HG03196 (cell line): ENCODE data around the gene CD300C.
A peak's percentile ranks its signal among the peaks of the same experiment; 100 is the strongest.
"Not testable (repeated sequence)": the region's sequence is repeated elsewhere in the genome, so short reads cannot be mapped to it uniquely, and the experiment has no call there.

Experiments used
- ATAC-seq: cut with Tn5 transposase; IDR thresholded peaks from one replicate; pipeline ENCODE4 v1.9.1; 2021; ENCODE audit not compliant: unreplicated experiment

Gene CD300C

DNA sequence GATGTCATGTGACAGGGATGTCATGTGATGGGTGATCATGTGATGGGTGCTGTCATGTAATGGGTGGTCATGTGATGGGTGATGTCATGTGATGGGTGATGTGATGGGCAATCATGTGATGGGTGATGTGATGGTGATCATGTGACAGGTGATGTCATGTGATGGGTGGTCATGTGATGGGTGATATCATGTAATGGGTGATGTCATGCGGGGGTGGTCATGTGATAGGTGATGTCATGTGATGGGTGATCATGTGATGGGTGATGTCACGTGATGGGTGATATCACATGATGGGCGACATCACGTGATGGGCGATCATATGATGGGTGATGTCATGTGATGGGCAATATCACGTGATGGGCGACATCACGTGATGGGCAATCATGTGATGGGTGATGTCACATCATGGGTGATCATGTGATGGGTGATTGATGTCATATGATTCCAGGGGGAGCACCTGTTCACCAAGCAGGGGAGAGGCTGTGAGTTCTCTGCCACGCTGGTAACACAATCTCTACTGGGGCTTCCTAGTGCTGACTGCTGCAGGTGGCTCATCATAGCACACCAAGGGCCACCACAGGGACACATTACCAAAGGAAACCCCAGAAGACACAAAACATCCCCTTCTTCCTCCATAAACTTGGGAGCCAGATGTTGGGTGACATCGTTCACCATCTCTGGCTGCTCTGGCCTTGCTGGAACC is 31.1 kb downstream of the CD300C start:
- no peak for ATAC-seq

DNA sequence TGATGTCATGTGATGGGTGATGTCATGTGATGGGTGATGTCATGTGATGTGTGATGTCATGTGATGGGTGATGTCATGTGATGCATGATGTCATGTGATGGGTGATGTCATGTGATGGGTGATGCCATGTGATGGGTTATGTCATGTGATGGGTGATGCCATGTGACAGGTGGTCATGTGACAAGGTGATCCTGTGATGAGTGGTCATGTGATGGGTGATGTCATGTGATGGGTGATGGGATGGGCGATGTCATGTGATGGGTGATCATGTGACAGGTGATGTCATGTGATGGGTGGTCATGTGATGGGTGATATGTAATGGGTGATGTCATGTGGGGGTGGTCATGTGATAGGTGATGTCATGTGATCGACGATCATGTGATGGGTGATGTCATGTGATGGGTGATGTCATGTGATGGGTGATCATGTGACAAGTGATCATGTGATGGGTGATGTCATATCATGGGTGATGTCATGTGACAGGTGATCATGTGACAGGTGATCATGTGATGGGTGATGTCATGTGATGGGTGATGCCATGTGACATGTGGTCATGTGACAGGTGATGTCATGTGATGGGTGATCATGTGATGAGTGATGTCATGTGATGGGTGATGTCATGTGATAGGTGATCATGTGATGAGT is 31.8 kb downstream of the CD300C start:
- no peak for ATAC-seq

DNA sequence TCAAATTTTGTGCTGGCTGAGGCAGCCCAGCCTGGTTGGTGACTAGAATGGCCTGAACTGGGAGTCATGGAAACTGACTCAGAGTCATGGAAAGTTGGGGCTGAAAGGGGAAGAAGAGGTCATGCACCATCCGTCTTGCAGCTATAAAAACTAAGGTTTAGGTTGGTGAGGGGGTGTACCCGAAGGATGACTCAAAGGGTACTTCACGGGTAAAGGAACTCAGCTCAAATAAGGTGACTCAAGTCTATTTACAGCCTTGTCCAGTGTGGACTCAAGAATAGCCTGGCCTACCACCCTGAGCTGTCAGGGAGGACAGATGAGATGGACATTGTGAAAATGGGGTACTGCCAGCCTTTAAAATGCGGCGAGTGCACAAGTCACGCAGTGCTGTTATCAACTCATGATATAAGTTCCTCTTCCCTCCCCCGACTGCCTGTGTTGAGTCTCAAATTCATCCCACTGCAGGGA is 33.3 kb downstream of the CD300C start:
- ATAC-seq, result peak; percentile 77

DNA sequence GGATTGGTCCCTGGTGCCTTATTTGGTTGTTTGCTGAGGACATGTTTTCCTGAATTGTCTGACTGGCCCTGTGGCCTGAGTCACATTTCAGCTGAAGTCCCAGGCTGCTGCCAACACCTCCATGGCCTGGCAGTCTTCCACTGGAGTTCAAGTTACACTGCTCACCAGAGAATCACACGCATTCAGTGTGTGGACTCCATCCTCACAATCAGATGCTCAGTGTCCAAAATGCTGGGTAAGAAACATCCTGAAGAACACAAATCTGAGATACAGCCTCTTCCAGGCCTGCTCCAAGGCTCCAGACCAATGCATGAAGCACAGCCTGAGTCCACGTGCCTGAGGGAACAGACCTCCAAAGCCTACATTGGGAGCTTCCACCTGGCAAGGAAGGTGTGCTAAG is 33.9 kb downstream of the CD300C start:
- ATAC-seq, result no peak

DNA sequence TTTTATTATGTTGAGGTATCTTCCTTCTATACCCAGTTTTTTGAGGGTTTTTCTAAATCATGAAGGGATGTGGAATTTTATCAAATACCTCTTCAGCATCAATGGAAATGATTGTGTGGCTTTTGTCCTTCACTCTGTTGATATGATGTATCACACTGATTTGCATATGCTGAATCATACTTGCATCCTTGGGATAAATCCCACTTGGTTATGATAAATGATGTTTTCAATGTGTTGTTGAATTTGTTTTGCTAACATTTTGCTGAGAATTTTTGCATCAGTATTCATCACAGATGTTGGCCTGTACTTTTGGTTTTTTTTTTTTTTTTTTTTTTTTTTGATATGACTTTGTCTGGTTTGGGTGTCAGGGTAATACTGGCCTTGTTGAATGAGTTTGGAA is 37.8 kb downstream of the CD300C start:
- ATAC-seq, result no peak

DNA sequence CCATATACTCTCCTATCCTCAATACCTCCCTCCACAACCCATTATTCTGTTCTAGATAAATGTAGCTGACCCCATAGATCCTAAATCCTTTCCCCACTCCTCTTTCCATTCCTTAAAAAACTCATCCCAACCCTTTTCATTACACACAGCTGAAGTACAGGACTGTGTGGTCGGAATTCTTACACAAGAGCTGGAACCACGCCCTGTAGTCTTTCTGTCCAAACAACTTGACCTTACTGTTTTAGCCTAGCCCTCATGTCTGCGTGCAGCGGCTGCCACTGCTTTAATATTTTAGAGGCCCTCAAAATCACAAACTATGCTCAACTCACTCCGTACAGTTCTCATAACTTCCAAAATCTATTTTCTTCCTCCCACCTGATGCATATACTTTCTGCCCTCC is 42.0 kb downstream of the CD300C start:
- not testable (repeated sequence) for ATAC-seq

DNA sequence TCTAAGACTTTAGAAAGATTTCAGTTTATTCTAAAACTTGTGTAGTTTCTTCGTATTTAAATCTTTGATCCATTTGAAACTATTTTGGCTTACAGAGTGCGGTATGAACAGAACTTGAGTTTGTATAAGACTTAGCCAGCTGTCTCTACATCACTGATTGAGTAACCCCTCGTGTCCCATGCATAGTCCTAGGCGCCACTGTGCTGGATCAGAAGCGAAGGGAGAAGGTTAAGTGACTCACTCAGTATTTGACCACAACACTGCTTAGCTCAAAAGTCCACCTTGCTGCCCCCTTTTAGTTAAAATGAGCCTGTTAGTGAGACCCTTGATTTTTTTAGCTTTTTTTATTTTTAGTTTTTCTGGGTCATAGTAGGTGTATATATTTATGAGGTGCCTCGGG is 43.1 kb downstream of the CD300C start:
- ATAC-seq, result no peak

DNA sequence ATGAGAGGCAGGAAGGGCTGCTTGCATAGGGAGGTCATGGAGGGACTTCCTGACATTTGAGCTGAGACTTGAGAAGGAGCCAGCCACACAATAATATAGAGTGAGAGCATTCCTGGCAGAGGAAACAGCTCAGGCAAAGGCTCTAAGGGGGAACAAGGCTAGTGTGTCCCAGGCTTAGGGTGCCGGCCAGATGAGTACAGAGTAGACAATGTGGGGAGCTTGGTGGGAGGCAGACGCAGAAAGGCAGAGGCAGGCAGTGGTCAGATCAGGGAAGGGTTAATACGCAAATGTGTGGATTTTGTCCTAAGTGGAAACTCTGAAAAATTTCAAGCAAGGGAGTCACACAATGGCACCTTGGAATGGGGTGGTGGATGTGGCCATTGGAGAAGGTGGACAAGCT is 45.9 kb downstream of the CD300C start:
- ATAC-seq, result no peak

DNA sequence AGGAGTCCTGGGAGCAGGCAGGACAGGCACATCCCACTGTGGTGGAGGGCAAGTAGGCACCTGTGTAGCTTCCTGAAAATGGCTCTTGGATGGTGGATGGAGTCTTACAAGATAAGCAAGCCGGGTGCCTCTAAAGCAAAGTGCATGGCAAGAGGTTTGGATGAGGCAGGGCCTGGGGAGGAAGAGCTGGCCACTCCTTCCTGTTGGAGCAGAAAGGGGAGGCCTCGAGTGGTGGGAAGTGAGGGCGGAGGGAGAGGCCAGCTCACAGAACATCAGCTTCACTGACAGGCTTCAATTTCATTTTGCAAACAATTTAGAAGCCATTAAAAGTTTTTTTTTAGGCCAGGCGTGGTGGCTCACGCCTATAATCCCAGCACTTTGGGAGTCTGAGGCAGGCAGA is 48.4 kb downstream of the CD300C start:
- ATAC-seq, result no peak

DNA sequence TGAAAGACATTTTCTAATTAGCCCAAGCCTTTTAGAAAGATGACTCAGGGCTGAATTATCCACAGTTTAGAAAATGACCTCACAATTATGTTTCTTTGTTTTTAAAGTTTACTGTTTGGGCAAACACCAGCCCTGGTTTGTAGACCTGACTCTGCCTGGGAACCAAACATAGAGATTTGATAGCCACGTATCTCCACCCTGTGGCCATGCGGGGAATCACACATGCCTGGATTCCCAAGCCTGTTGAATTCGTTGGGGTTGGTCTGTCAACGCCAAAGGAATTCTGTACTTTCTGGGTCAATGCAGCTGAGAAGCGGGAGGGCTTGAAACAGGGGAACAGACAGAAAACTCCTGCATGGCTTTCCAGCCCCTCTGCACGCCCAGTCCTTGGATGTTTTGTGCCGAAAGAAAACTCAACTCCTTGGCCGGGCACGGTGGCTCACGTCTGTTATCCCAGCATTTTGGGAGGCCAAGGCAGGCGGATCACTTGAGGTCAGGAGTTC is 52.5 kb downstream of the CD300C start:
- ATAC-seq, result peak; percentile 56

DNA sequence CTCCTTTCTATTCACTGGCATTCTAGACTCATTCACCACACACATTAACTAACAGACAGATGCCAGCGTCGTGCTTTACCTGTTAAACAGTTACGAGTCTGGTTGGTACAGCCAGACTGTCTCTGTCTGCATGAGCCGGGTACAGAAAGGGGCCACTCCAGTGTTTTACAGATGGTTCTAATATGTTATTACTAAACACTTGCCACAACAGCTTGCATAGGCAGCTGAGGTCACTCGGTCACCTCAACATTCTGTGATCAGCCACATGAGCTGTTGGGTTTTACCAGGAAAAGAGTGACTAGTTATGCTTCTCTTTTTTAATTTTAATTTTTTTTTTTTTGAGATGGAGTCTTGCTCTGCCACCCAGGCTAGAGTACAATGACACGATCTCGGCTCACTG is 54.3 kb downstream of the CD300C start:
- ATAC-seq, result no peak
